ENCODE data around the gene CNNM3.

DNA sequence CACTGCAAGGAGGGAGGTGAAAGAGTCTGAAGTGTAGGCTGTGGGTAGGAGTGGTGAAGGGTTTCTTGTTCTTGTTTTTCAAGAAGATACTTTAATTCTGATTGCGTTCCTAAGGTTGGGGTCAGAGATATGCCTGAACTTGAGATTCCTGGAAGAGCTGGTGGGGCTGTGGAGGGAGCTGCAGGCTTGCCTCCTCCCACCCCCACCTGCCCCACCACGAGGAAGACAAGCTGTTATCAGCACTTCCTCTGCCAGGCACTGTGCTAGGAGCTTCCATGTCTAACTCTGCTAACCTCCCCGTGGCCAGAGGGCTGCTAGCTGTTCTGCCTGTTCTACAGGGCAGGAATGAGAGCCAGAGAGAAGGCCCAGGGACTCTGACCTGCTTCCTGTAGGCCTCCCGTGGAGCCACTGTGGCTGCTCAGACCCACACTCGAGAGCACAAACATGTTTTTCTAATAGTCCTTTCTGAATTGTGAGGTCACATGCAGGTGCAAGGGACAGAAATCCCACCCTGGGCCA, 14.0 kb downstream of the CNNM3 start:
- TF ChIP-seq, protein P1, sequence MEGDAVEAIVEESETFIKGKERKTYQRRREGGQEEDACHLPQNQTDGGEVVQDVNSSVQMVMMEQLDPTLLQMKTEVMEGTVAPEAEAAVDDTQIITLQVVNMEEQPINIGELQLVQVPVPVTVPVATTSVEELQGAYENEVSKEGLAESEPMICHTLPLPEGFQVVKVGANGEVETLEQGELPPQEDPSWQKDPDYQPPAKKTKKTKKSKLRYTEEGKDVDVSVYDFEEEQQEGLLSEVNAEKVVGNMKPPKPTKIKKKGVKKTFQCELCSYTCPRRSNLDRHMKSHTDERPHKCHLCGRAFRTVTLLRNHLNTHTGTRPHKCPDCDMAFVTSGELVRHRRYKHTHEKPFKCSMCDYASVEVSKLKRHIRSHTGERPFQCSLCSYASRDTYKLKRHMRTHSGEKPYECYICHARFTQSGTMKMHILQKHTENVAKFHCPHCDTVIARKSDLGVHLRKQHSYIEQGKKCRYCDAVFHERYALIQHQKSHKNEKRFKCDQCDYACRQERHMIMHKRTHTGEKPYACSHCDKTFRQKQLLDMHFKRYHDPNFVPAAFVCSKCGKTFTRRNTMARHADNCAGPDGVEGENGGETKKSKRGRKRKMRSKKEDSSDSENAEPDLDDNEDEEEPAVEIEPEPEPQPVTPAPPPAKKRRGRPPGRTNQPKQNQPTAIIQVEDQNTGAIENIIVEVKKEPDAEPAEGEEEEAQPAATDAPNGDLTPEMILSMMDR (IDR thresholded peaks at IDR 0.05; ENCODE audit: low read depth, low read length), result no peak
- TF ChIP-seq EZH2phosphoT487 (IDR thresholded peaks at IDR 0.05; ENCODE audit: low read depth), result no peak
